GM18951 (cell line): ENCODE measurements around the gene OSBPL10.

Experiments
- POLR2A ChIP-seq: IDR thresholded peaks from 4 replicates; pipeline ENCODE4 v1.6.1; 2011; ENCODE audit warnings: mild to moderate bottlenecking; ENCODE audit not compliant: insufficient read length, insufficient read depth; ENCODE audit errors: extremely low read depth
- in situ Hi-C: fragments of 300-500 bp; cut with MboI; formaldehyde crosslinking; loops from one replicate; pipeline ENCODE4 v1.12.0; 2022; ENCODE audit warnings: low sequenced_read_pairs, mixed read lengths, inconsistent platforms; ENCODE audit not compliant: unreplicated experiment

The OSBPL10 gene

DNA sequence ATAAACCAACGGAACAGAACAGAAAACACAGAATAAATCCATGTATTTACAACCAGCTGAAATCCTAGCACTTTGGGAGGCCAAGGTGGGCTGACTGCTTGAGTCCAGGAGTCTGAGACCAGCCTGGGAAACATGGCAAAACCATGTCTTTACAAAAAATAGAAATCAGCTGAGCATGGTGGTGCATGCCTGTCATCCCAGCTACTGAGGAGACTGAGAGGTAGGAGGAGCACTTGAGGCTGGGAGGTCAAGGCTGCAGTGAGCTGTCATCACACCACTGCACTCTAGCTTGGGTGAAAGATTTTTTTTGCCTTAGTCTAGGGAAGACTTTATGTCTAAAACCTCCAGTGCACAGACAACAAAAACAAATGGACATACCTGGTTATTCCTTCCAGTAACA is 327.6 kb downstream of the OSBPL10 start:
- in situ Hi-C loops = no loop called here
- TF ChIP-seq POLR2A = no peak

DNA sequence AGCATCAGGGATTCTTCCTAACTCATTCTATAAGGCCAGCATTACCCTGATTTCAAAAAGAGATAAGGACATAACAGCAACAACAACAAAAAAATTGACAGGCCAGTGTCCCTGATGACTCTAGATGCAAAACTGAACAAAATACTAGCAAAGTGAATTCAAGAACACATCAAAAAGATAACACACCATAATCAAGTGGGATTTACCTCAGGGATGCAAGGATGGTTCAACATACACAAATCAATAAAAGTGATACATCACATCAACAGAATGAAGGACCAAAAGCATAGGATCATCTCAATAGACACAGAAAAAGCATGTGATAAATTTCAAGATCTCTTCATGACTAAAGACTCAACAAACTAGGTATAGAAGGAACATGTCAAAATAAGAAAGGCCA is 328.8 kb downstream of the OSBPL10 start:
- in situ Hi-C loops = no loop called here
- no peak for TF ChIP-seq POLR2A

DNA sequence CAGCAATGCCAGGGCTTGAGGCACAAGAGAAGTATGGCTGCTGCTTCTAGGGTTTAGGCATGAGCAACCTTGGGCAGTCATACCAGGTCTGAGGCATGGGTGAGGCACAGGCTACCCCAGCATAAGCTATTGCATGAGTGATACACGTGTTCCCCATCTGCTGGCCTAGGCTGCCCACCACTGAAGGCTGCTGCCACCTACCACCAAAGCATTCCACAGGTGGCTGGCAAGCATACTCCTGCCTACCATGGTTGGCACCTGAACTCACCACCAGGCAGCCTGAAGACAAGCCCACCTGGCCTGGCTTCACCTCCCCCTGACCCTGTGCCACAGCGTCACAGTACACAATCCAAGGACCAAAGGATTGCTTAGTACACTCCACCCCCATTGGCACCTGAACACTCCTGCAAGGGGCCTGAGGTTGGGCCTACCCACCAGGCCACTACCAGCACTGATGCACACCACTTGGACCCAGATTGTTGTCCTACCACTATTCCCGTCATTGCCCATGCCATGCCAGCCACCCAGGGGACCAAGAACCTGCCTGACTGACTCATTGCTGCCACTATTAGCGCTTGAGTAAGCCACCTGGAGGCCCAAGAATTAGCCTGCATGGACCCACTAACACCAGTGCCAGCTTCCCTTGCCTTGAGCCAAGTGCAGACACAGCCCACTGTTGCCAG is 332.6 kb downstream of the OSBPL10 start:
- in situ Hi-C loops = no loop called here
- TF ChIP-seq POLR2A = no peak

DNA sequence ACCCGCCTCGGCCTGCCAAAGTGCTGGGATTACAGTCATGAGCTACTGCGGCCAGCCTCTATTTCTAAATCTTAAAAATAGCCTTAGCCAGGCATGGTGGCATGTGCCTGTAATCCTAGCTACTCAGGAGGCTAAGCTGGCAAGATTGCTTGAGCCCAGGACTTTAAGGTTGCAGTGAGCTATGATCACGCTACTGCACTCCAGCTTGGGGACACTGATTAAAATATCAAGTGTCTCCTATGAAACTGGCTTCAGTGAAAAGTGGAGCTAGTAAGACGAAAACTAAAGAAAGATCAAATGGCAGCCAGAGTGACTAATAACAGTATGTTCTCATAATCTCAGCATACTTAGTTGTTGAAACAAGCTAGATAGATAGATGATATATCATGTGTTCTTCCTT is 335.8 kb downstream of the OSBPL10 start:
- in situ Hi-C loops = no loop called here
- TF ChIP-seq POLR2A = no peak

DNA sequence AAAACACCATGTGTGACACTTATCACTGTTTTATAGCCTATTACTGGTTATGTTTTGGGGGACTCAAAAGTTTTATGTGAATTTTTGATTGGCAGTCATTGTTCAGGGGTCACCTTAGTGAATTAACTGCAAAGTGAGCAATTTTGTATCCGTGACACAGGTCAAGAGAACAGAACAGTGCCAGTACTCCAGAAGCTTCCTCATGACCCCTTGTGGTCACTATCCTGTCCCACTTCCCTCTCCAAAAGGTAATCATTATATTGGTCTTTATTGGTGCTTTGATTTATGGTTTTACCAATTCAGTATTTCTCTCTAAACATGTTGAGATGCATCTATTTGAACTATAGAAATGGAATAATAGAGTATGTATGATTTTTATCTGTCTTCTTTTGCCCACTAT is 341.2 kb downstream of the OSBPL10 start:
- in situ Hi-C loops = no loop called here
- TF ChIP-seq POLR2A = no peak

DNA sequence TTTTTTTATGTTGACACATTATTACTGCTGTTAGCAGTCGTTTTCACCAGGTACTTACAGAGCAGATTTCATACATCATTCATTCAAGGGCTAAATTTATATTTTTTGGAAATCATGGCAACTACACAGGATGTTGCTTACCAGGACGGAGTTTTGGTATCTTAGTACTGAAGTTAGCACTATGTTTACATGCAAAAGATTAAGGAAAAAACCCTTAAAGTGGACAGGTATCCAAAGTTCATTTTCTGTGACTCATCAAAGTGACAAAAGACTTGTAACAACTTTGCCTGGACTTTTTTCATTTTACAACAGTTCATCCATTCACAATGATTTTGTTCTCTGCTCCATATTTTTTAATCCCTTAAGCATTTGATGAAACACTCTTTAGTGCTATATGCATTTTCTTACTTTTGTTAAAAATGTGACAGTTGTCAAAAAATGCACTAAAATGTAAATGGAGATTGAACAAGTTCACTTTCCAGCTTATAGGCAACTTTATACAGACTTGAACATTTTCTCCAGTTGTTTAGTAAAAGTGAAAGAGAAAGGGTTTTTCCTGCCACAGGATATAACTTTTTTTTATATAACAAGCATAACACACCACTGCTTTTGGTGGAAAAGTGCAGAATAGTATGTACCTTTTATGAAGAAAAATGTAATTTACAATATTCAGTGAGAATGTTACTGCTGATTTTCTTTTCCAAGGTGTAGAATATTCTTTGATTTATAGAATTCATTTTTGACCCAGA is 344.2 kb downstream of the OSBPL10 start:
- TF ChIP-seq POLR2A = no peak
- in situ Hi-C loops = no loop called here

DNA sequence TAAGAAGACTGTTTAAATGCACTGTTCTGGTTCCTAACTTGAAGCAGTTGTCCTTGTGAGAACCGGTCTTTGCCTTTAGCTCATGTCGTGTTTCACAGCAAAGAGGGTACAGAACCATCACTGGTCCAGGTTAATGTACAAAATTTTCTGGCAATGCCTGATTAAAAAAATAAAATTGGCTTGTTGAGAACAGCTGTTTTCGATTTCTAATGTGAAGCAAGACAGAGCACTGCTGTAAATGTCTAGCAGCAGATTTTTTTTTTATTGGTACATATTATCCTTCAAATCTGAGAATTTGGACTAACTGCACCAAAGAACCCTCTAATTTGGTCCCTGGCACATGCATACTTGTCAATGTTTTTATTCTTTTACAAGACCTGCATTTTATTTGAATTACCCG is 345.0 kb downstream of the OSBPL10 start:
- in situ Hi-C loops = no loop called here
- no peak for TF ChIP-seq POLR2A

DNA sequence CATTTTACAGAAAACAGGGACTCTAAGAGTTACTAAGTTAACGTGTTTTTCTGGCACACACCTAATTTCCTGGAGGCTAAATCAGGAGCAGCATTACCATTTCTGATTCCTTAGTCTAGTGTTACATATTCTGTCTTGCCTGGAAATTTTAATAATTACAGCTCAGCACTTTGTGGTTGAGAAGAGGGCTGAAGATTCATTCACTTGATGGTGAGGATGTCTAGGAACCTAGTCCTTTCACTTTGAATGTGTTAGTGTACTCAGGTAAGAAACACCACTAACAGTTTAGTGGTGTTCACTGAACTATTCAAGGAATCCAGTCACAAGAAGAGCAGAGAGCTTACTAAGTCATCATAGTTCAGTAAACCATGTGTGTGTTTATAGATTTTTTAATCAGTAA is 345.5 kb downstream of the OSBPL10 start:
- in situ Hi-C loops = no loop called here

DNA sequence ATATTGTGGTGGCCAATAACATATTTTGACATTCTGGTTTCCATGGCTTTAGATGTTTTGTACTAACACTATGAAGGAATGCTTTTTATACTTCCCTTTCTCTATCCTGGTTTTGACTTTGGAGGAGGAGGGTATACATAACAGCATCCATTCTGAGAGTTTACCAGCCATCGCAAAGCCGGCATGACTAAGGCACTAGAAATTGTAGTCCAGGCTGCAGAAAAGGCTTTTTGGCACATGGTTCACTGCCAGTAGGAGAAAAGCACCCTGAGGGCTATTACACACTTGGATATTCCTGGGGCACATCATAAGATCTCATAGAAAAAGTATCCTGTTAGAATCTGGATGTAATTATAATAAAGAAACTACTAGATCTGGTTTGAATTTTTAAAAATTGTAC is 346.6 kb downstream of the OSBPL10 start:
- TF ChIP-seq POLR2A = no peak
- in situ Hi-C loops = no loop called here

More for the DNA sequence above, 345.5 kb downstream of the OSBPL10 start:
- no peak for TF ChIP-seq POLR2A

DNA sequence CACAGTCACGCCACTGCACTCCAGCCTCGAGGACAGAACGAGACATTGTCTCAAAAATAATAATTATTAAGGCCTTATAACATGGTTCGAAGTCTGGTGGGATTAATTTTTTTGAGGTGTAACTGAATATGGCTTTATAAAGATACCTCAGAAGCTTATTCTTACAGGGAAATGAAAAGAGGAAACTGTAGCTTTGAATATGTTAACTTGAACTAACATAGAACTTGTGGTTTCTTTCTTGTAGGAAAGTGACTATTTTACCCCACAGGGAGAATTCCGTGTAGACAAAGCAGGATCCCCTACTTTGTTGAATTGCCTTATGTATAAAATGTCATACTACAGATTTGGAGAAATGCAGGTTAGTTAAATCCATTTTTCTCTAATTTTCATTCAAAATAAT is 352.0 kb downstream of the OSBPL10 start:
- in situ Hi-C loops = no loop called here
- no peak for TF ChIP-seq POLR2A

DNA sequence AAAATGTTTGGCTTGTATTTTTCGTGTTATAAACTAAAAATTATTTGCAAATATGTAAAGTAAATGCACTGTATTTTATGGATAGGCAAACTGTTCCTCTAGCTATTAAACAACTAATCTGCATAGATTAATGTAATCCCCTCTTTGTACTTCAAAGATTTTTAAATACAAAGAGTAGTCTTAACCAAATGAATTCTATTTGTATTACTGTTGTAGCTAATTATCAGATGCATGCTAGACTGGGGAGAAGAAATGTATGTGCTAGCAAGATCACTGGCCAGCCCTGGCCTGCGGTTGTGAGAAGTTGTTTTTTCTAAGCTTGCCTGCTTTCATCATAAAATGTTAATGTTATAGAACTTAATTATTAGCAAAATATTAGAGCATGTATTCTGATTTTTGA is 355.7 kb downstream of the OSBPL10 start:
- no peak for TF ChIP-seq POLR2A
- in situ Hi-C loops = no loop called here

DNA sequence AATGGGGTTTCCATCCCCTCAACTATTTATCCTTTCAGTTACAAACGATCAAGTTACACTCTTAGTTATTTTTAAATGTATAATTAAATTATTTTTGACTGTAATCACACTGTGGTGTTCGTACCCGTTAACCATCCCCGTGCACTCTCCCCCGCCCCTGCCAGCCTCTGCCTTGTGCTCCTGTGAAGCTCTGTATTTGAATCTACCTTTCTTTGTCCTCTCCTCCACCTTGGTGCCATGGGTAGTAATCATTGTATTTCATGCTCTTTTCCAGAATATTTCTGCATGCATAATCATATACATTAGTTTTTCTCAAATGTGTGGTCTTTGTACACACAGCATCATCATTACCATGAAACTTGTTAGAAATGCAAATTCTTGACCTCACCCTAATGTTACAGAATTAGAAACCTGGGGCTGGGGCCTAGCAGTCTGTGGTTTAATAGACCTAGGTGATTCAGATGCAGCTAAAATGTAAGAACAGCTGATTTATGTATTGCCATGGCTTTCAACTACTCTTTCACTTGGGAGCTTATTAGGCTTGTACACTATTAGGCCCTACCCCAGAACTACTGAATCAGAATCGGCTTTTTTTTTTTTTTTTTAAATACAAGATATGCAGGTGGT is 356.9 kb downstream of the OSBPL10 start:
- in situ Hi-C loops = no loop called here
- TF ChIP-seq POLR2A = no peak

DNA sequence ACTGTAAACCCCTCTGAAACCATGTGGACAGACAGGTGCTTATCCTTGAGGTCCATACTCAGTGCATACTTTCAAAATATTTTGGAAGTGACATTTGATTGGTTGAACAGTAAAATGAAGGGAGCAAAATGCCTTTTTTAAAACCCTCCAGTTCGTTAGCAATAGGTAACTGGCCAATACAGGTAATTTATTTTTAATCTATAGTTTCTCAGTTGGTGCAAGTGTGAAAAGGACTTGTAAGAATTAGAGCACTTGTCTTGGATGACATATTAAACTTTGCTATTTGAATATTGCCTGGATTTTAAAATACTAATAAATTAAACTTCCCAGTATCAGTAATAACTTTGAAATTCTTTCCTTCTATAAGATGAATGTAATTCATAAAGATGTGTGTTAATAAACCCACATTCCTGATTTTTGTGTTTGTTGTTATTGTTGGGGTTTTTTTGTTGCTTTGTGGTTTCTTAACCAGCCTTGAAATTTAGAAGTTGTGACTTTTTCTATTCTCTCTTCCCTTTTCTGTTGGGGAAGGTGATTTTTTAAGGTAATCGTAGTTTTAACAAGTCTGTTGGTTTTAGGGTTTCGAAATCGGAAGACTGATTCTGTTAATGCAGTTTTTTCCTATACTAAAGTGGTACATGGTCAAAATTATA is 358.3 kb downstream of the OSBPL10 start:
- in situ Hi-C loops = no loop called here
- TF ChIP-seq POLR2A = no peak
